ENCODE results near the gene HES6.

HES6 gene

GRCh38 chr2:238239863-238240756 lies at the start of gene HES6:
Gene HES6, minus strand, starts transcription at chr2:238240038. Its CDS starts 133 bp downstream, at chr2:238239905.
- peak; percentile 49 for DNase-seq (ENCODE audit: low read depth, low spot score)

- no peak for DNase-seq (ENCODE audit: low read depth, low spot score)
Observed at GRCh38 chr2:238289574-238289973, 49.7 kb upstream of the HES6 start.

- peak; percentile 94 for DNase-seq (ENCODE audit: low read depth, low spot score)
Observed at GRCh38 chr2:238288650-238289573, 49.1 kb upstream of the HES6 start.

GRCh38 chr2:238287737-238288649 lies 48.2 kb upstream of the HES6 start, which contains the start of gene PER2:
Gene PER2, minus strand, starts transcription at chr2:238288610. Its CDS starts 10,674 bp downstream, at chr2:238277936.
- DNase-seq (ENCODE audit: low read depth, low spot score), result no peak

GRCh38 chr2:238286987-238287736 lies 47.3 kb upstream of the HES6 start:
- DNase-seq (ENCODE audit: low read depth, low spot score), result no peak

- no peak for DNase-seq (ENCODE audit: low read depth, low spot score)
Observed at GRCh38 chr2:238286551-238286950, 46.7 kb upstream of the HES6 start.

- DNase-seq (ENCODE audit: low read depth, low spot score), result no peak
Observed at GRCh38 chr2:238286095-238286494, 46.3 kb upstream of the HES6 start.

- DNase-seq (ENCODE audit: low read depth, low spot score), result no peak
Observed at GRCh38 chr2:238285653-238286082, 45.8 kb upstream of the HES6 start.

- no peak for DNase-seq (ENCODE audit: low read depth, low spot score)
Observed at GRCh38 chr2:238284802-238285515, 45.1 kb upstream of the HES6 start.

GRCh38 chr2:238282861-238283738 lies 43.3 kb upstream of the HES6 start:
- DNase-seq (ENCODE audit: low read depth, low spot score), result no peak

GRCh38 chr2:238281826-238282480 lies 42.1 kb upstream of the HES6 start:
- no peak for DNase-seq (ENCODE audit: low read depth, low spot score)

- DNase-seq (ENCODE audit: low read depth, low spot score), result no peak
Observed at GRCh38 chr2:238280083-238280825, 40.4 kb upstream of the HES6 start.

GRCh38 chr2:238279324-238279682 lies 39.5 kb upstream of the HES6 start:
- no peak for DNase-seq (ENCODE audit: low read depth, low spot score)

GRCh38 chr2:238278626-238279323 lies 38.9 kb upstream of the HES6 start:
- DNase-seq (ENCODE audit: low read depth, low spot score), result no peak

- no peak for DNase-seq (ENCODE audit: low read depth, low spot score)
Observed at GRCh38 chr2:238277695-238278094, 37.9 kb upstream of the HES6 start.

- no peak for DNase-seq (ENCODE audit: low read depth, low spot score)
Observed at GRCh38 chr2:238274152-238274865, 34.5 kb upstream of the HES6 start.
